HEK293 (cell line): ENCODE data around the gene SCYL3.

ENCODE experiments used
- CTCF ChIA-PET: fragments of 350-600 bp; formaldehyde crosslinking; extraction: SDS; loops from one replicate; lab custom pipeline; 2021; ENCODE audit warnings: antibody characterized with exemption; lab: Yijun Ruan, JAX
- POLR2A ChIA-PET: fragments of 300-600 bp; formaldehyde crosslinking; extraction: SDS; loops from one replicate; lab custom pipeline; 2020; ENCODE audit warnings: antibody characterized with exemption, inconsistent platforms; lab: Yijun Ruan, JAX
- H3K27ac ChIP-seq: fragments of 200-500 bp; sonication (Bioruptor generic); 2 replicates; pipeline ENCODE4 v1.5.1; 2014; ENCODE audit warnings: low read depth, low read length, control low read depth, inconsistent platforms; ENCODE audit errors: extremely low read depth
- H3K36me3 ChIP-seq, 2 experiments: fragments of 200-500 bp in 1 of 2; sonication (Bioruptor generic) in 1 of 2; 1 replicate in 1 of 2; 2 replicates in 1 of 2; pipeline ENCODE4 v1.5.1; 2014 to 2017; ENCODE audit warnings: inconsistent platforms in 2 of 2, low read length in 2 of 2; ENCODE audit not compliant: control insufficient read depth in 2 of 2, insufficient read depth in 1 of 2
- H3K4me1 ChIP-seq: fragments of 200-500 bp; sonication (Bioruptor generic); 2 replicates; pipeline ENCODE4 v1.5.1; 2014; ENCODE audit warnings: mild to moderate bottlenecking, low read length, inconsistent platforms; ENCODE audit not compliant: control insufficient read depth, insufficient read depth
- H3K4me3 ChIP-seq: 2 replicates; pipeline ENCODE4 v1.5.1; 2011; ENCODE audit warnings: low read depth, mild to moderate bottlenecking, control low read depth, low read length, moderate library complexity
- H3K9me3 ChIP-seq: fragments of 200-500 bp; sonication (Bioruptor generic); 2 replicates; pipeline ENCODE4 v1.5.1; 2014; ENCODE audit warnings: low read depth, low read length, inconsistent platforms; ENCODE audit not compliant: control insufficient read depth, insufficient read depth
- PRDM6 ChIP-seq: fragments of 450-650 bp; formaldehyde crosslinking; IDR thresholded peaks from 2 replicates; pipeline ENCODE4 v1.5.1; 2017; ENCODE audit warnings: missing biosample characterization, missing genetic modification characterization
- YY2 ChIP-seq: fragments of 450-650 bp; formaldehyde crosslinking; IDR thresholded peaks from 2 replicates; pipeline ENCODE4 v1.5.1; 2016; ENCODE audit warnings: missing biosample characterization, missing genetic modification characterization
- ZBTB6 ChIP-seq: fragments of 450-650 bp; formaldehyde crosslinking; IDR thresholded peaks from 2 replicates; pipeline ENCODE4 v1.5.1; 2017; ENCODE audit warnings: missing biosample characterization, missing genetic modification characterization
- ZNF138 ChIP-seq: fragments of 450-650 bp; formaldehyde crosslinking; IDR thresholded peaks from 2 replicates; pipeline ENCODE4 v1.5.1; 2016; ENCODE audit warnings: missing biosample characterization, missing genetic modification characterization, borderline replicate concordance
- ZNF146 ChIP-seq: fragments of 450-650 bp; formaldehyde crosslinking; IDR thresholded peaks from 2 replicates; pipeline ENCODE4 v1.5.1; 2016; ENCODE audit warnings: missing biosample characterization, missing genetic modification characterization
- ZNF324 ChIP-seq: fragments of 450-650 bp; formaldehyde crosslinking; IDR thresholded peaks from 2 replicates; pipeline ENCODE4 v1.5.1; 2016; ENCODE audit warnings: missing biosample characterization, missing genetic modification characterization
- ZNF362 ChIP-seq: fragments of 450-650 bp; formaldehyde crosslinking; IDR thresholded peaks from 2 replicates; pipeline ENCODE4 v1.5.1; 2016; ENCODE audit warnings: missing biosample characterization, missing genetic modification characterization
- ZNF433 ChIP-seq: fragments of 450-650 bp; formaldehyde crosslinking; IDR thresholded peaks from 2 replicates; pipeline ENCODE4 v1.5.1; 2016; ENCODE audit warnings: missing biosample characterization, missing genetic modification characterization, low read depth
- ZNF488 ChIP-seq: fragments of 450-650 bp; formaldehyde crosslinking; IDR thresholded peaks from 2 replicates; pipeline ENCODE4 v1.5.1; 2016; ENCODE audit warnings: missing biosample characterization, missing genetic modification characterization
- ZNF501 ChIP-seq: fragments of 450-650 bp; formaldehyde crosslinking; IDR thresholded peaks from 2 replicates; pipeline ENCODE4 v1.5.1; 2016; ENCODE audit warnings: missing biosample characterization, missing genetic modification characterization
- ZNF549 ChIP-seq: fragments of 450-650 bp; IDR thresholded peaks from 2 replicates; pipeline ENCODE4 v1.5.1; 2018; ENCODE audit warnings: missing biosample characterization, missing genetic modification characterization, mild to moderate bottlenecking, inconsistent platforms, moderate library complexity
- ZNF610 ChIP-seq: fragments of 450-650 bp; formaldehyde crosslinking; IDR thresholded peaks from 2 replicates; pipeline ENCODE4 v1.5.1; 2016; ENCODE audit warnings: missing biosample characterization, missing genetic modification characterization, borderline replicate concordance
- ZNF837 ChIP-seq: fragments of 450-650 bp; formaldehyde crosslinking; IDR thresholded peaks from 2 replicates; pipeline ENCODE4 v1.5.1; 2016; ENCODE audit warnings: missing biosample characterization, missing genetic modification characterization

Gene SCYL3

GRCh38 chr1:169849346-169850022, 44.2 kb downstream of the SCYL3 start:
- Histone ChIP-seq H3K9me3 (no peaks in the 10 kb centered on the region), H3K4me3 (no peak overlapping the region), H3K27ac (no peak overlapping the region), H3K4me1 (no peaks in the 10 kb centered on the region), H3K36me3 (peaks cover 27 to 86% of the 10 kb centered on the region in 2 experiments)
- ChIA-PET CTCF (no interaction called here), POLR2A (no interaction called here)
- TF ChIP-seq ZNF610: no peak
- no peak for TF ChIP-seq YY2 (tag by site-specific recombination)
- no peak for TF ChIP-seq ZNF488 (tag by site-specific recombination)
- TF ChIP-seq, all 188 proteins: peak for 0

GRCh38 chr1:169848456-169848855, 45.2 kb downstream of the SCYL3 start:
- Histone ChIP-seq H3K4me3 (no peak overlapping the region), H3K4me1 (no peaks in the 10 kb centered on the region), H3K9me3 (no peaks in the 10 kb centered on the region), H3K27ac (no peak overlapping the region), H3K36me3 (peaks cover 21 to 85% of the 10 kb centered on the region in 2 experiments)
- TF ChIP-seq ZNF501 (tag by site-specific recombination) (no peak), ZBTB6 (tag by site-specific recombination) (no peak)
- POLR2A ChIA-PET: no interaction called here
- CTCF ChIA-PET: no interaction called here

GRCh38 chr1:169844941-169845608, 48.6 kb downstream of the SCYL3 start:
- Histone ChIP-seq H3K9me3 (no peaks in the 10 kb centered on the region), H3K4me3 (no peak overlapping the region), H3K36me3 (peaks cover 18 to 64% of the 10 kb centered on the region in 2 experiments), H3K27ac (no peak overlapping the region), H3K4me1 (no peaks in the 10 kb centered on the region)
- CTCF ChIA-PET: interaction anchor here (1.5 kb wide), 1 partner anchor 35 kb away, joined by 8 read pairs; no protein-coding TSS in a partner anchor
- TF ChIP-seq ZNF362 (tag by site-specific recombination) (no peak), PRDM6 (tag by site-specific recombination) (no peak), ZNF146 (tag by site-specific recombination) (no peak), ZNF549 (tag by site-specific recombination) (no peak), ZNF324 (tag by site-specific recombination) (no peak), ZNF433 (tag by site-specific recombination) (no peak), ZNF138 (no peak), ZNF837 (no peak)
- POLR2A ChIA-PET: no interaction called here
